Activated T-cell treated with anti-CD3 and anti-CD28 coated beads, Interleukin-2, amount 50 U/mL, for 1 hour (primary cell): Measurements from ENCODE around the gene PNCK.
A peak's percentile ranks its signal among the peaks of the same experiment; 100 is the strongest.

ENCODE experiments used
- DNase-seq: peaks from one replicate; pipeline ENCODE4 v3.0.0-alpha.2; 2020

PNCK gene

GRCh38 chrX:153640045-153640686 is 33.4 kb downstream of the PNCK start:
- DNase-seq, result no peak

GRCh38 chrX:153639177-153640044 is 34.2 kb downstream of the PNCK start:
- no peak for DNase-seq

DNA sequence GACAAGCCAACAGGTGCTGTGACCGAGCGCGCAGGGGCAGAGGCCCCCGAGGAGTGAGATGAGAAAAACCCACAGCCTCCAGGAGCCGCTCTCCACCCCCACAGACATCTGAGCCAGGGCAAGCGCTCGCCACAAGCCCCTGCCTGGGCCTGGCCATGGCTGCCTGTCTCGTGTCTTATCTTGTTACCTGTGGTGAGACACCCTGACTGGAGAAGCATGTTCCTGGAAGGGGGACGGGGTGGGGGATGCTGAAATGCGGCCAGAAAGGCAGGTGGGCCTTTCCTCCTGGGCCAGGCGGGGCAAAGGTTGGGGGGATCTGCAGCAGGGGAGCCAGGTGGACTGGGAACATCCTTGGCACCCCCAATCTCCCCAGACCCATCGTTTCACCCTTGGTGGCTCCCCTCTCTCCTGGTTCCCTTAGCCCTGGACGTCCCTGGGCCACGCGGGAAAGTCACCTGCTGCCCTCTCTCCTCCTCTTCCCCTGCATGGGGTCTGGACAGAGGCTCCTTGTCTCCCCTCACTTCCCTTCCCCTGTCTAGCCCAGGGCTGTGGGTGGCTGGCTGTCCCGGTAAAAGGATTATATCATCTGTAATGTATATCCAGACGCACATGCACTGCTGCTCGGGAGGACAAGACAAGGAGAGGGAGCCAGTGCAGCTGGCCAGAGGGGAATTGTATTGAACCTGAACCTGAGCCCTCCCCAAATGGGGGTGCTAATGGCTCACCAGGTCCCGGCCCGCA is 35.0 kb downstream of the PNCK start:
- DNase-seq, result no peak

DNA sequence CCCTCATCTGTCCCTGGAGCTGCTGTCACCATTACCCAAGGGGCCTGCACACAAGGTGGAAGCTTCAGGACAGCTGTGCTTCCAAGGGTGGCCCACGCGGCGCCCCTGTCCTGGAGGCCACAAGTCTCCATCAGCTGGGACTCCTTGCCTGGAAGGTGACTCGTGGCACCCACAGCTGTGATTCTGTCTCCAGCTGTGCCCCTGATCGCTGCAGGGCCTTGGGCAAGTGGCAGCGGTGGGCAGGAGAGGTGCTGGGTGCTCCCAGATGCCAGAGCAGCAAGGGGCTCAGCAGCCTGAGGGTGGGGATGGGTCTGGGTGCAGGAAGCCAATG is 35.6 kb downstream of the PNCK start:
- DNase-seq, result no peak

- no peak for DNase-seq
Observed at GRCh38 chrX:153637121-153638040, 36.2 kb downstream of the PNCK start.

- no peak for DNase-seq
Observed at GRCh38 chrX:153636716-153637115, 36.9 kb downstream of the PNCK start.

DNA sequence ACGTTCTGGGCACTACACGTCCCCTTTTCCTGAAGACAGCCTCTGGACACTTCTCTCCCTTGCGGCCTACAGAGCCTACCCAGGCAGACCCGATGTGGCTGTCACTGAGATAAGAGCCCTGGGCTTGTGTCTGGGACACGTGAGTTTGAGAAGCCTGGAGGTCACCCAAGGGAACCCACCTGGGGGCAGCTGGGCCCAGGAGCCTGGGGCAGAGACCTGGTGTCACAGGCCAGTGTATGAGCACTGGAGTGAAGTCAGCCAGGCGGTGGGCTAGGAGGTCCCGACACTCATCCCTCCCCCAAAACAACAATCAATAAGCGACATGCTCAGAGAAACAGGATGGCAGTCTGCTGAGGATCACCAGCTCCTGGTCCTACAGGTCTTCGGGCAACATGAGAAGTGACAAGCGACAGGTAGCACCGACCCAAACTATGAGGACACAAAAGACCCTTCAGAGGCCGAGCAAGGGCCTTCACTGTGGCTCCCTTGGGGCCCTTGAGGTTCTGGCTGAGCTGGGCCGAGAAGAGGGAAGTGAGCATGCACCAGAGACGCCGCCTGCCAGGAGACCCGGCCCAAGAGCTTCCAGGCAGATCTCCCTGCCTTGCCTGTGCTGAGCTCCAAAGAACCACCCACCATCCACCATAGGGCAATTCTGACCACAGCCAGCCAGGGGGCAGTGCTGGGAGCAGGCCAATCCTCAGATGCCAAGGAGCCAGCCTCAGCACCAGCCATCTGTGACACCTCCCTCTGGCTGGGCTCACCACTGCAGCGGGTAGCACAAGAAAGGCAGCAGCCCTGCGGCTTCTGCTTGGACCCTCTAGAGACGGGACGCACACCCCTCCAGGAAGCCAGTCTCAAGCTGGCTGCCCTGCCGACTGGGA is 37.6 kb downstream of the PNCK start:
- DNase-seq, result no peak

DNA sequence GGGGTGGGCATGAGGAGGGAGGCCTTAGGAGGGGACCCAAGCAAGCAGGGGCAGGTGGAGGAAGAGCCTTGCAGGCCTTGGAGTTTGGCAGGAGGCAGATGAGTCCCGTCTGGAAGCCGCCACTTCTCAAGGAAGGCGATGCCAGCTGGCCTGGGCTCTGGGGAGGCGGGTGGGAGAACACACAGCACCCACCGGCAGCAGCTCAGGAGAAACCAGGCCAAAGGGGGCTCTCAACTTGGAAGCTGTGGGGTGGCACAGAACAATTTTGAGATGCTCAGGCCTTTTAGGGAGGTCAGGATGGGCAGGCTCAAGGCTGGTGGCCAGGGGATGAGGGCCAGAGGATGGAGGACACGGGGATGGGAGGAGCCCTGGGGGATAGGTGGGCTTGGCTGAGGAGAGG is 38.2 kb downstream of the PNCK start:
- DNase-seq, result no peak

DNA sequence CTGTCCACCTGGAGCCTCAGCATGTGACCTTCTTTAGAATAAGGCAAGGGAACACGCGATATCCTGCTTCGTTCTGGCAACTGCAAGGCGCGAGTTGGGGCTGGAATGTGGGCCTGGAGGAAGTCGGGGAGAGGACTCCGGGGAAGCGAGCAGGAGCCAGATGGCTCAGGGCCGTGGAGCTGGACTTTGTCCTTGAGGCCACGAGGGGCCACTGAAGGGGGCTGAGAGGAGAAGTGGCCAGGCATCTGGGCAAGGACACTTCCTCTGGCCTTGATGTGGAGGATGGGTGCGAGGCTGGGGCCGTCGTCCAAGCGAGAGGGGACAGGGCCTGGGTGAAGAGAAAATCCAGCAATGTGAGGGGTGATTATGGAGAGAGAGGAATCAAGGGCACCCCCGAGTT is 38.8 kb downstream of the PNCK start:
- no peak for DNase-seq

GRCh38 chrX:153634236-153634635 is 39.4 kb downstream of the PNCK start:
- DNase-seq, result no peak

DNA sequence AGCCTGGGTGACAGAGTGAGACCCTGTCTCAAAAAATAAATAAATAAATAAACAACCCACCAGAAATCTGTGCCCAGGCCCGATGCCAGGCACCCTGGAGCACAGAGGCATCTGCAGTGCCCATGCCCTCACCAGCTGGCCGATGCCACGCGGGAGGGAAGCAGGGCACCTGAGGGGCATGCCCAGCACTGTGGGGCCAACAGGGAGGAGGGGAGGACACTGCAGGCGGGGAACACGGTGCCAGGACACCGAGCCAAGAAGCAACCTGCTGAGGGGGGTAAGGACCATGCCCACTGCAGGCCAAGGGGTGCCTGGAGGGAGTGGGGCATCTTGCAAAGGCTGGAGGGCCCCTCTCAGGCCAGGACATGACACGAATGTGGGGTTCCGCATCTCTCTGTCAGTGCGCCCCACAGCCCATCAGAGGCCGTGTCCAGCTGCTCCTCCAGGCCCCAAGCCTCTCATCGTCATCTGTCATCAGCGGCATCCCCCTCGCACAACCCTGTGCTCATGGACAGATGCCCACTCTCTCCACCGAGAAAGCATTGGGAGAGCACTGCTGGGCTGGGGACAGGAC is 39.9 kb downstream of the PNCK start:
- no peak for DNase-seq

DNA sequence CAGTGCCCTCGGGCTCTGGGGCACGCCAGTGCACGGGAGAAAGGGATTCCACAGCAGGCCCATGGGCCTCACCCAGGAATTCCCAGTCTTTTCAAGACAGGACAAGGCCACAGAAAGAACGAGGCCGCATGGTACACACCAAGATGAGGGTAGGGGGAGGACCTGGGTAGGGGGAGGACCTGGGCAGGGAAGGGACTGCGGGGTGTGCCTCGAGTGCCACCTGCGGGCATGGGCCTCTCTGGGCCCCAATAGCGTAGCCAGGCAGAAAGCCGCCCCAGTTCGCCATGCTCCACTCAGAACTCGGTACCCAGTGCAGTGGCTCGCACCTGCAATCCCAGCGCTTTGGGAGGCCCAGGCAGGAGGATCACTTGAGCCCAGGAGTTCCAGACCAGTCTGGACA is 40.6 kb downstream of the PNCK start:
- DNase-seq, result no peak

- no peak for DNase-seq
Observed at GRCh38 chrX:153632595-153632946, 41.0 kb downstream of the PNCK start.

GRCh38 chrX:153631907-153632594 is 41.6 kb downstream of the PNCK start:
- DNase-seq, result no peak

DNA sequence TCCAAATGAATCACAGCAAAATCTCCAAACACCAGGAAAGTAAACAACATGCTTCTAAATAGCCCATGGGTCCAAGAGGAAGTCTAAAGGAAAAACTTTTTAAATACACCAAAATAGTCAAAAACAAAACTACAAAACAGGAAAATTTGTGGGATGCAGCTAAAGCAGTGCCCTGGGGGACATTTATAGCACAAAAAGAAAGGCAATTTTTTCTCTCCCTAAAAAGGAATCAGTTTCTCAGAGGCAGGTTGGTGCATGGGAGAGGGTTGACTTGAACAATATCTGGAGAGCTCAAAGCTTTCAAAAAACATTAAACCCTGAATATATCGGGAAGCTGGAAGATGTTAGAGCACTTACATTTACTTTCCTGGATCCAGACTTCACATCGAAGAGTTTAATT is 42.3 kb downstream of the PNCK start:
- DNase-seq, result no peak

GRCh38 chrX:153628665-153629064 is 44.9 kb downstream of the PNCK start:
- no peak for DNase-seq

DNA sequence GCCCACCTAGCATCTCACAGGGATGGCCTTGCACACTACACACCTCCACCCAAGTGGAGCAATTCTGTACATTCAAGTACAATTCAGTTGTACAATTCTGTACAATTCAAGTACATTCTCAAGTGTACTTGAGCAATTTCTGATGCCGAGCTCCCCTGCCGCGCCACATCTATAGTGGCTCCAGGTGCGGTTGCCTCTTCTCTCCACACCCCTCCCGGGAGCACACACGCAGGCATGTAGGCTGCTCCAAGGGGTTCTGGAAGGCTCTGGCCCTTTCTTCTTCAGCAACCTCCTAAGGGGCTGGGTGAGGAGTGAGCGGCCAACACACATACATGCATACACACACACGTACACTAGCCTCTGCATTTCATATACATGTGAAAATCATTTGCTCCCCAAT is 45.5 kb downstream of the PNCK start:
- DNase-seq, result no peak

GRCh38 chrX:153627675-153628111 is 45.9 kb downstream of the PNCK start:
- peak; percentile 13 for DNase-seq

GRCh38 chrX:153626863-153627674 is 46.5 kb downstream of the PNCK start:
- no peak for DNase-seq
